GM19193 (cell line): ENCODE measurements around the gene IKBKG.

ENCODE experiments used
- POLR2A ChIP-seq: IDR thresholded peaks from 4 replicates; pipeline ENCODE4 v1.6.1; 2011; ENCODE audit not compliant: insufficient read depth, insufficient read length; ENCODE audit errors: extremely low read depth

Gene IKBKG

GRCh38 chrX:154598656-154599055 lies 51.2 kb downstream of the IKBKG start:
- no peak for TF ChIP-seq POLR2A

DNA sequence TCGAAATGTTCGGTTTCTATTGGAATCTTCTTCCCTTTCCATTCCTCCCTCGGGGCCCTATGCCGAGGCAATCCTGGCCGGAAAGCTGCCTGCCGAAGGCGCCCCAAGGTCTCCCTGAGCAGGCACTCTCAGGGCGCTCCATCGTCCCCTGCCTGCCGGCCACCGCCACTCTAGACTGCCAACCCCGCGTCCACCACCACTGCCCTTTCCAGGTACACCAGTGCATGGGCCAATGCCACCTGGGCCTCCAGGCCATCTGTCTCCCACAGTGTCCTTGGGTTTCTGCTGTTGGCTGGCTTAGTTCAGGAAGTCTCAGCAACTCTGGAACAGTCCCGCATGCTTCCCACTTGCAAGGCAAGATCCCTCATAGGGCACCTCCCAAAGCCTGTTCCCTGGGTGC lies 52.1 kb downstream of the IKBKG start:
- TF ChIP-seq POLR2A: no peak

GRCh38 chrX:154600759-154601374 lies 53.4 kb downstream of the IKBKG start:
- TF ChIP-seq POLR2A: no peak

- TF ChIP-seq POLR2A: no peak
Measured at GRCh38 chrX:154602226-154602625, 54.8 kb downstream of the IKBKG start.

GRCh38 chrX:154602766-154603437 lies 55.5 kb downstream of the IKBKG start:
- no peak for TF ChIP-seq POLR2A

GRCh38 chrX:154603438-154604430 lies 56.3 kb downstream of the IKBKG start:
- TF ChIP-seq POLR2A: no peak

GRCh38 chrX:154605566-154605965 lies 58.1 kb downstream of the IKBKG start:
- no peak for TF ChIP-seq POLR2A

GRCh38 chrX:154607370-154607769 lies 60.0 kb downstream of the IKBKG start:
- no peak for TF ChIP-seq POLR2A
